ENCODE data around the gene URAD. TPM values are rescaled to one million over a fixed set of nuclear protein-coding genes. Genes with fewer than 3 reads are reported as not detected.

The URAD gene
- polyA plus RNA-seq, 2 of the 4 experiments (the other 2 are of a cell fraction): not detected

DNA sequence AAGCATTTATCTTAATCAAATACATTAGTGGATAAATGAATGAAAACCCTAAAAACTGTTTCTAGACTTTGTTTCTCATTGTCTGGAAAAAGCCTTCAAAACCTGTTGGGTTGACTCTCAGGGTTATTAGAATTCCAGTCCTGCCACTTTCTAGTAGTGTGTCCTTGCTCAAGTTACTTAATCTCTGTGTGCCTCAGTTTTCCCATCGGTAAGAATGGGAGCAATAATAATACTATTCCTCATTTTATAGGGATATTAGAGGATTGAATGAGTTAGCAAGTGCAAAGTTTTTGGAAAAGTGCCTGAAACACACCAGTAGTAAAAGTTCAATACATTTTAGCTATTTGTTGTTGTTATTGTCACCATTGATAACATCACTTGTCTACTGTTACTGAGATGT is 2.9 kb downstream of the URAD start (continued):
- TF ChIP-seq, protein P1, sequence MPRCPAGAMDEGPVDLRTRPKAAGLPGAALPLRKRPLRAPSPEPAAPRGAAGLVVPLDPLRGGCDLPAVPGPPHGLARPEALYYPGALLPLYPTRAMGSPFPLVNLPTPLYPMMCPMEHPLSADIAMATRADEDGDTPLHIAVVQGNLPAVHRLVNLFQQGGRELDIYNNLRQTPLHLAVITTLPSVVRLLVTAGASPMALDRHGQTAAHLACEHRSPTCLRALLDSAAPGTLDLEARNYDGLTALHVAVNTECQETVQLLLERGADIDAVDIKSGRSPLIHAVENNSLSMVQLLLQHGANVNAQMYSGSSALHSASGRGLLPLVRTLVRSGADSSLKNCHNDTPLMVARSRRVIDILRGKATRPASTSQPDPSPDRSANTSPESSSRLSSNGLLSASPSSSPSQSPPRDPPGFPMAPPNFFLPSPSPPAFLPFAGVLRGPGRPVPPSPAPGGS (IDR thresholded peaks at IDR 0.05): no peak
- TF ChIP-seq, protein P2, sequence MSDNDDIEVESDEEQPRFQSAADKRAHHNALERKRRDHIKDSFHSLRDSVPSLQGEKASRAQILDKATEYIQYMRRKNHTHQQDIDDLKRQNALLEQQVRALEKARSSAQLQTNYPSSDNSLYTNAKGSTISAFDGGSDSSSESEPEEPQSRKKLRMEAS (IDR thresholded peaks at IDR 0.05): no peak
- TF ChIP-seq, protein P3, sequence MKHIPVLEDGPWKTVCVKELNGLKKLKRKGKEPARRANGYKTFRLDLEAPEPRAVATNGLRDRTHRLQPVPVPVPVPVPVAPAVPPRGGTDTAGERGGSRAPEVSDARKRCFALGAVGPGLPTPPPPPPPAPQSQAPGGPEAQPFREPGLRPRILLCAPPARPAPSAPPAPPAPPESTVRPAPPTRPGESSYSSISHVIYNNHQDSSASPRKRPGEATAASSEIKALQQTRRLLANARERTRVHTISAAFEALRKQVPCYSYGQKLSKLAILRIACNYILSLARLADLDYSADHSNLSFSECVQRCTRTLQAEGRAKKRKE (CRISPR knock-in tag; IDR thresholded peaks at IDR 0.05; ENCODE audit: low read depth): no peak
- TF ChIP-seq, protein P4, sequence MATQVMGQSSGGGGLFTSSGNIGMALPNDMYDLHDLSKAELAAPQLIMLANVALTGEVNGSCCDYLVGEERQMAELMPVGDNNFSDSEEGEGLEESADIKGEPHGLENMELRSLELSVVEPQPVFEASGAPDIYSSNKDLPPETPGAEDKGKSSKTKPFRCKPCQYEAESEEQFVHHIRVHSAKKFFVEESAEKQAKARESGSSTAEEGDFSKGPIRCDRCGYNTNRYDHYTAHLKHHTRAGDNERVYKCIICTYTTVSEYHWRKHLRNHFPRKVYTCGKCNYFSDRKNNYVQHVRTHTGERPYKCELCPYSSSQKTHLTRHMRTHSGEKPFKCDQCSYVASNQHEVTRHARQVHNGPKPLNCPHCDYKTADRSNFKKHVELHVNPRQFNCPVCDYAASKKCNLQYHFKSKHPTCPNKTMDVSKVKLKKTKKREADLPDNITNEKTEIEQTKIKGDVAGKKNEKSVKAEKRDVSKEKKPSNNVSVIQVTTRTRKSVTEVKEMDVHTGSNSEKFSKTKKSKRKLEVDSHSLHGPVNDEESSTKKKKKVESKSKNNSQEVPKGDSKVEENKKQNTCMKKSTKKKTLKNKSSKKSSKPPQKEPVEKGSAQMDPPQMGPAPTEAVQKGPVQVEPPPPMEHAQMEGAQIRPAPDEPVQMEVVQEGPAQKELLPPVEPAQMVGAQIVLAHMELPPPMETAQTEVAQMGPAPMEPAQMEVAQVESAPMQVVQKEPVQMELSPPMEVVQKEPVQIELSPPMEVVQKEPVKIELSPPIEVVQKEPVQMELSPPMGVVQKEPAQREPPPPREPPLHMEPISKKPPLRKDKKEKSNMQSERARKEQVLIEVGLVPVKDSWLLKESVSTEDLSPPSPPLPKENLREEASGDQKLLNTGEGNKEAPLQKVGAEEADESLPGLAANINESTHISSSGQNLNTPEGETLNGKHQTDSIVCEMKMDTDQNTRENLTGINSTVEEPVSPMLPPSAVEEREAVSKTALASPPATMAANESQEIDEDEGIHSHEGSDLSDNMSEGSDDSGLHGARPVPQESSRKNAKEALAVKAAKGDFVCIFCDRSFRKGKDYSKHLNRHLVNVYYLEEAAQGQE (IDR thresholded peaks at IDR 0.05): no peak
- no peak for TF ChIP-seq NPAS2 (CRISPR knock-in tag; IDR thresholded peaks at IDR 0.05; ENCODE audit: borderline replicate concordance)
- no peak for TF ChIP-seq RAD21 (conservative IDR thresholded peaks at IDR 0.05 in 1 of 2, IDR thresholded peaks at IDR 0.05 in 1 of 2)

DNA sequence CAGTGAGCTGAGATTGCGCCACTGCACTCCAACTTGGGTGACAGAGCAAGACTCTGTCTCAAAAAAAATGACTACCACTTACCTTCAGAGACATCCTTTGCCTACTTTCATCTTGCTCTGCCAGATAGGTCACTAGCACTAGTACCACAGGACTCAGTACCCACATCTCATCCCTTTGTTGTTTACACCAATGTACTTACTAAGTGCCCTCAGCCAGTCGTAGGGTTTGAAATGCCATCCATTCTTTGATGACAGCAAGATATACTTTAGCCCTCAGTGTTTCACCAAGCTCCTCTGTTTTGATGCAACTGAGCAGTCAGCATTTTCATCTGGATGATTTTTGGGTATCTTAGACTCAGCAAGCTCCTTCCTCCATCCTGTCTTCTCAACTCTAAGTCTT is 6.1 kb downstream of the URAD start:
- Histone ChIP-seq H3K9me3 (no peaks in the 10 kb centered on the region), H3K27ac (no peak overlapping the region), H3K4me3 (no peak overlapping the region), H3K4me1 (no peaks in the 10 kb centered on the region; the same call in 2 of the 3 replicates), H3K4me2 (no peak overlapping the region)
- TF ChIP-seq, protein P5, sequence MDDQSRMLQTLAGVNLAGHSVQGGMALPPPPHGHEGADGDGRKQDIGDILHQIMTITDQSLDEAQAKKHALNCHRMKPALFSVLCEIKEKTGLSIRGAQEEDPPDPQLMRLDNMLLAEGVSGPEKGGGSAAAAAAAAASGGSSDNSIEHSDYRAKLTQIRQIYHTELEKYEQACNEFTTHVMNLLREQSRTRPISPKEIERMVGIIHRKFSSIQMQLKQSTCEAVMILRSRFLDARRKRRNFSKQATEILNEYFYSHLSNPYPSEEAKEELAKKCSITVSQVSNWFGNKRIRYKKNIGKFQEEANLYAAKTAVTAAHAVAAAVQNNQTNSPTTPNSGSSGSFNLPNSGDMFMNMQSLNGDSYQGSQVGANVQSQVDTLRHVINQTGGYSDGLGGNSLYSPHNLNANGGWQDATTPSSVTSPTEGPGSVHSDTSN (IDR thresholded peaks at IDR 0.05): no peak
- TF ChIP-seq MAZ (IDR thresholded peaks at IDR 0.05; ENCODE audit: borderline replicate concordance, low read depth, low read length) (no peak), RAD21 (conservative IDR thresholded peaks at IDR 0.05 in 1 of 2, IDR thresholded peaks at IDR 0.05 in 1 of 2) (no peak), RCOR1 (IDR thresholded peaks at IDR 0.05; ENCODE audit: low read depth, low read length) (no peak), CBX8 (IDR thresholded peaks at IDR 0.05) (no peak), KDM1A (IDR thresholded peaks at IDR 0.05; ENCODE audit: low read depth) (no peak), RNF2 (IDR thresholded peaks at IDR 0.05; ENCODE audit: borderline replicate concordance, low read depth) (no peak), ZFP36 (IDR thresholded peaks at IDR 0.05; ENCODE audit: borderline replicate concordance, partially characterized antibody) (no peak), NPAS2 (CRISPR knock-in tag; IDR thresholded peaks at IDR 0.05; ENCODE audit: borderline replicate concordance) (no peak), MYC (IDR thresholded peaks at IDR 0.05; ENCODE audit: borderline replicate concordance, low read length) (no peak), TFCP2L1 (CRISPR knock-in tag; IDR thresholded peaks at IDR 0.05) (no peak), CBX2 (IDR thresholded peaks at IDR 0.05; ENCODE audit: borderline replicate concordance, low read depth) (no peak), ESRRA (IDR thresholded peaks at IDR 0.05; ENCODE audit: borderline replicate concordance, low read length) (no peak), EHMT2 (IDR thresholded peaks at IDR 0.05; ENCODE audit: low read depth) (no peak), HDAC2 (IDR thresholded peaks at IDR 0.05) (no peak), CEBPB (IDR thresholded peaks at IDR 0.05) (no peak)
- TF ChIP-seq, protein P2 (IDR thresholded peaks at IDR 0.05): no peak
- TF ChIP-seq, protein P6, sequence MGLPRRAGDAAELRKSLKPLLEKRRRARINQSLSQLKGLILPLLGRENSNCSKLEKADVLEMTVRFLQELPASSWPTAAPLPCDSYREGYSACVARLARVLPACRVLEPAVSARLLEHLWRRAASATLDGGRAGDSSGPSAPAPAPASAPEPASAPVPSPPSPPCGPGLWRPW (IDR thresholded peaks at IDR 0.05): no peak
- no peak for DNase-seq (ENCODE audit: low read depth in 1 of 2, low spot score in 1 of 2)
- CTCF ChIA-PET: interaction anchor here (1.2 to 11.2 kb wide), 6 partner anchors 13 to 621 kb away, joined by 3 to 120 read pairs (median 26); partner anchors contain the start of gene CDX2
- POLR2A ChIA-PET: no interaction called here
- ATAC-seq: no peak
- FAIRE-seq: no peak
- 34% methylated on average over 2 of the region's 2 CpGs for WGBS (ENCODE audit: missing lambda C conversion rate)
